Stimulated activated CD4-positive, alpha-beta T cell treated with anti-CD3 and anti-CD28 coated beads, Interleukin-2, amount 100 ng/mL, for 24 hours (primary cell): ENCODE results near the gene TESMIN.

ENCODE experiments used
- DNase-seq, 2 donors: peaks; one replicate each; pipeline ENCODE4 v3.0.0-alpha.2; 2020

TESMIN gene, protein sequence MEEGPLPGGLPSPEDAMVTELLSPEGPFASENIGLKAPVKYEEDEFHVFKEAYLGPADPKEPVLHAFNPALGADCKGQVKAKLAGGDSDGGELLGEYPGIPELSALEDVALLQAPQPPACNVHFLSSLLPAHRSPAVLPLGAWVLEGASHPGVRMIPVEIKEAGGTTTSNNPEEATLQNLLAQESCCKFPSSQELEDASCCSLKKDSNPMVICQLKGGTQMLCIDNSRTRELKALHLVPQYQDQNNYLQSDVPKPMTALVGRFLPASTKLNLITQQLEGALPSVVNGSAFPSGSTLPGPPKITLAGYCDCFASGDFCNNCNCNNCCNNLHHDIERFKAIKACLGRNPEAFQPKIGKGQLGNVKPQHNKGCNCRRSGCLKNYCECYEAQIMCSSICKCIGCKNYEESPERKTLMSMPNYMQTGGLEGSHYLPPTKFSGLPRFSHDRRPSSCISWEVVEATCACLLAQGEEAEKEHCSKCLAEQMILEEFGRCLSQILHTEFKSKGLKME

DNA sequence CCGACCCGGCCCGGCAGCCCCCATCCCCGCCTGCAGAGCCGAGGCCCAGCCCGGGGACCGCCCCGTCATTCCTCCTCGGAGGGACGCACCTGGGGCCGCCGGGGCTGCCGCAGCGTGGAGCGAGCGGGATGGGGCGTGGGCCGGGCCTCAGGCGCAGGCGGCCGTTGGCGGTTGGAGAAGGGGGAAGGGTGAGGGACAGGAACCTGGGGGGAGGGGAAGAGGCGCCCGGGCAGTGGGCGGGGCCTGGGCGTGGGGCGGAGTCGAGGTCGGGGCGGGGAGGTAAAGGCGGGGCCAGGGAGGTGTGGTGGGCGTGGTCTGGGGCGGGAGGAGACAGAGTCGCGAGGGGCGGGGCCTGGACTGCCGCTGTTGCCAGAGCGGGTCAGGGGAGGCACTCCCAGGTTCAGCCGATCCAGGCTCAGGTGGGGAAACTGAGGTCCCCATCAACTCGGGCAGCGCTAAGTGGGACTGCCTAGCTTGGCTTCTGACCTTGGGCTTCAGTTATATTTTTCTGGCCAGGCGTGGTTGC, at the start of gene TESMIN:
Gene TESMIN, minus strand, starts transcription at position 190 of the 526 bp plus-strand sequence. CDS start 860 bp downstream, outside the sequence.
- peak; percentile 93 to 95 for DNase-seq

DNA sequence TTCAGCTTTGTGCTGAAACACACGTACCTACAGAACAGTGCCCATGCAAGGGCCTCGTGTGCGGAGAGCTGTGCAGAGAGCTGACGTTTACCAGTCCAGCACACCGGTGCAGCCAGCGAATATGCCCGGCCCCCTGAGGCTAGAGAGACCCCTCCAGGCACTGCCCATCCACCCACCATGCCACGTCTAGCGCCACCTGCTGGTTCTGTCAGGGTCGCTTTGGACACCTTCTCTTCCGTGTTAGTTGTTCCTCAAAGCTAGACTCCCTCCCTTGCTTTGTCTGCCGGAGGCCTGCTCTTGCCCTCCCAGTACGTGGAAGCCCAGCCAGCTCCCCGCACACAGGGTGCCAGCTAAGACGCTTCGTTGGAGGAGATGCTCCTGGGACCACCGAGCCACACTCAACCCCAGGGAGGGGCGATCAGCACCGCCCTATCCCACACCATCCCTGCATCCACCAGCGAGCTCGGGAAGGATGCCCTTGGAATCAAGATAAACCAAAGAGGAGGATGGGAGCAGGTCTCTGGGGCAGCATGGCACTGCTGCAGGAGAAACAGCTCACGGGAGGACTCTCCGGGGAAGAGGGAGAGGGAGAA, 47.0 kb upstream of the TESMIN start:
- peak; percentile 60 for DNase-seq

DNA sequence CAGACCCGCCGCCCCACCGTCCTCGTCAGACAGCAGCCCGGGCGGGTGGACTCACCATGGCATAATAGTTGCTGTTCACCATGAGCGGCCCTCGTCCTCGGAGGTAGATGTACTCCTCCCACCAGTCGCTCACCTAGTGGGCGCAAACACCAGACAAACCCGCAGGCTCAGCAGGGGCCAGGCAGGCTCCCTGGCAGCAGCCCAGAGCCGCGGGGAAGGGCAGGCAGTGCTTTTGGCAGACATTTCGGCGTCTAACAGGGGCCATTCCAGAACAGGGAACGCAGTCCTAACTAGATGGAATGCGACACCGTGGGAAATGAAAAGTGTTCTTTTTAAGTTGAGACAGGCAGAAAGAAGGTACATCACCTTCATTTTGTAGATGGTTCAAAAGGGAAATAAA, 45.5 kb upstream of the TESMIN start:
- DNase-seq, result no peak

DNA sequence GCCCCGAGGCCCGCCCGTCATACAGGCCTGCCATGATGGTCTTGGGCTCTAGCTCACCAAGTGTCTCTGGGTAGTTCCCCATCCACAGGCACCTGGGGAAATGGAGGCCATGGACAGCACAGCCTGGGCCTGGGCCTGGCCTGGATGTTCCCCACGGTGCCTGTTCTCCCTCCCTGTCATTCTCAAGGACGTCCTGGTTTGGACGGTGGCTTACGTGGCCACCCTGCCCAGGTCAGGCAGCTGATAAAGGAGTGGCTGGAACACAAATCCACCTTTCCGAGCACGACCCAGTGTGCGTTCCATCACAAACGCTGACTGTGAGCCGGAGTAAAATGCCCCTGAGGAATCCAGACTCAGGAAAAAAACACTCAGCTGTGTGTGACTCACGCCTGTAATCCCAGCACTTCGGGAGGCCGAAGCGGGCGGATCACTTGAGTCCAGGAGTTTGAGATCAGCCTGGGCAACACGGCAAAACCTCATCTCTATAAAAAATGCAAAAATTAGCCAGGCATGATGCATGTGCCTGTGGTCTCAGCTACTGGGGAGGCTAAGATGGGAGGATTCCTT, 41.2 kb upstream of the TESMIN start:
- no peak for DNase-seq

DNA sequence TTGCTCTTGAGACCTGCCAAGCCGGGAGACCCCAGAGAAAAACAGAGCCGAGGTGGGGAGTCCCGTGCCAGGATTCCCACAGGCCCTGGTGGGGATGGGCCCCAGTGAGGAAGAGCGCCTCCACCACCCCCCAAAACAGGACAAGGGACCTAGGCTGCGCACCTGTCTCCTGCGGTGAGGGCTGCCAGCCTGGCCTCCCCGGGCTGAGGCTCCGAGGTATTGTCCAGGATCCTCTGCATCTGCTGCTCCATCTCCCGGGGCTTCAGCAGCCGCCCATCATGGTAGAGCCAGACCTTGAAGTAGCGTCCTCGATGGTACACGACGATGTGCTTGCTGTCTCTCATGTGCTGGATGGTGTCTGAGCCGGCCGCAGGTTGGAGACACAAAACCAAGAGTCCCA, 33.3 kb upstream of the TESMIN start:
- no peak for DNase-seq

DNA sequence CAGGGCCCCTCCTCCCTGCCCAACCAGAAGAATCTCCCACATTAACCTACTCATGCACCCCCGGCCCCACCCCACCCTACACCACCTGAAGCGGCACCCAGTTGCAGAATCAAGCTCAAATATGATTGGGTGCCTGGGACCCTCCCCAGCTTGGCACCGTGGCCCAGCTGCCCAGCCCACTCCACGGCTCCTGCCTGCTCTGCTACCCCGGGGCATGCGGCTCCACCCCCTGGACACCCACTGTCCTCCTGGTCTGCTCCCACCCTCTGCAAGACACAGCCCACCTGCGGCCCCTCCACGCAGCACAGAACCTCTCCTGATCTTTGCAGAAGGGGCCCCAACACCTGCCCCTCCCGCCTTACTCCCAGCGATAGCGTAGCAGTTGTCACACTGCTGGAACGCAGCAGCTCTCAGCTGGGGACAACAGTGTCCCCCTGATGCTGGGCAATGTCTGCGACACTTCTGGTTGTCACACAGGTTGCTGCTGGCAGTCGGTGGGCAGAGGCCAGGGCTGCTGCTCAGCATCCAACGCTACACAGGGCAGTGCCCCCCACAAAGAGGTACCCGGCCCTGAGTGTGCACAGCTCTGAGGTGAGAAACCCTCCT, 32.0 kb upstream of the TESMIN start:
- DNase-seq, result no peak

DNA sequence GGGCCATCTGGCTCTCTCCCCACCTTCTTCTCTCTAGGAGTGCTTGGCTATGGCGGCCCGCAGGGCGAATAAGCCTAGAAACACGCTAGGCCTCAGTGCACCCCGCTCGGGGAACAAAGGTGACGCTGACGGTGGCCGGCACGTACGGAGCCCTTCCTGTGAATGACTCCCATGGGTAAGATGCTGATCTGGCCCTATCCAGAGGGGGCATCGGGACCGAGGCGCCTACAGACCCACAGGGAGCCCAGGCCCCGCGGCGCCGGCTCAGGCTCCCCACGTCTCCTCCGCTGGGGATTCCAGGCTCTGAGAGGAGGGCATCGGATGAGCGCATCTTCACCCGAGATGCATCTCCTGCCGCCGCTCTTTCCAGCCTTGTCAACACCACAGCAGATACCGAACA, 31.4 kb upstream of the TESMIN start:
- DNase-seq, result no peak

DNA sequence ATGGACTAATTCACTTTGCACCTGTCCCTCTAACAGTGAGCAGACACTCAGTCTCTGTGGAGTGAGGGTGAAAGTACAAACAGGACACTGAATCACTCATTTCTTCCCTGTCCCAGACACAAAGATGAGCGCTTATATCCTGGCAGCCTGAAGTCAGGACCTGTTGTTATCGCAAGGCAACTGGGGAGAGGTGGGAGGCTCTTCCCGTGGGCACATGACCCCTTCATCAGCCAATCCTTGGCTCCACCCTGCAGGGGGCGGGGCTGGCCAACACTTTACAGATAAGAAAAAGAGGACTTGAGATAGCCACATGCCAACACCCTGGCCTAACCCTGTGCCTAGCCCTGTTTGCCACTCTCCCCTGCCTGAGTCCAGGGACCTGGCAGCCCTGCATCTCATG, 29.5 kb upstream of the TESMIN start:
- peak in 1 of 2 donors; percentile 9 for DNase-seq

DNA sequence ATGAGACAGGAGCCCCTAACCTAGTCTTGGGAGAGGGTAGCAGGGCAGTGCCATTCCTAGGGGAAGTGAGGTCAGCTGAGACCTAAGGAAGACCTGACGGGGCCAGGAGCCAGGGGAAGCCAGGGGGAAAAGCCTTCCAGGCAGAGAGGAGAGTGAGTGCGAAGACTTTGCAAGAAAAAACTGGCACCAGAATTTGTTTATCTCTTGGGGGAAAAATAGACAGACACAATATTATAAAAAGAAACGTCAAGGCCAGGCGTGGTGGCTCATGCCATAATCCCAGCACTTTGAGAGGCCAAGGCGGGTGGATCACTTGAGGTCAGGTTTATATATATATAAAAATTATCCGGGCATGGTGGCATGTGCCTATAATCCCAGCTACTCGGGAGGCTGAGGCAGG, 26.9 kb upstream of the TESMIN start:
- DNase-seq, result no peak

DNA sequence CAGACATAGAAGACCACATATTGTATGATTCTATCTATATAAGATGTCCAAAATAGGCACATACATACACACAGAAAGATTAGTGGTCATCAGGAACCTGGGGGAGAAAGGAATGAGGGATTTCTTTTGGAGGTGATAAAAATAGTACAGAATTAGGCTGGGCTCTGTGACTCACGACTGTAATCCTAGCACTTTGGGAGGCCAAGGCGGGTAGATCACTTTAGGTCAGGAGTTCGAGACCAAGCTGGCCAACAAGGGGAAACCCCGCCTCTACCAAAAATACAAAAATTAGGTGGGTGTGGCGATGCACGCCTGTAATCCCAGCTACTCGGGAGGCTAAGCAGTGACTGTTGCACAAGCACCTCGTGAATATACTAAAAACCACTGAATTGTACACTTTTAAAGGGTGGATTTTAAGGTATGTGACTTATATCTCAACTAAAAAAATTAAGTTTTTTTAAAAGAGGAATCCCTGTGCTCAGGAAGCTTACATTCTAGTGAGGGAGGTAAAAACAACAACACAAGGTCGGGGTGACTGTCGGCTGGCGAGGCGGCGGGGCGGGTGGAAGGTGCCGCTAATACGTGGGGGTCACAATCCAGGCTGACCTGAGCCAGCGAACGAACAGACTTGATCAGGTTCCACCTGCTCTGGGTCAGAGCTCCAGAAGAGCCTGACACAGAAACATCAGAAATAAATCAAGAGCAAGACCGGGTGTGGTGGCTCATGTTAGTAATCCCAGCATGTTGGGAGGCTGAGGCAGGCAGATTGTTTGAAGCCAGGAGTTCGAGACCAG, 25.3 kb upstream of the TESMIN start:
- DNase-seq, result no peak

DNA sequence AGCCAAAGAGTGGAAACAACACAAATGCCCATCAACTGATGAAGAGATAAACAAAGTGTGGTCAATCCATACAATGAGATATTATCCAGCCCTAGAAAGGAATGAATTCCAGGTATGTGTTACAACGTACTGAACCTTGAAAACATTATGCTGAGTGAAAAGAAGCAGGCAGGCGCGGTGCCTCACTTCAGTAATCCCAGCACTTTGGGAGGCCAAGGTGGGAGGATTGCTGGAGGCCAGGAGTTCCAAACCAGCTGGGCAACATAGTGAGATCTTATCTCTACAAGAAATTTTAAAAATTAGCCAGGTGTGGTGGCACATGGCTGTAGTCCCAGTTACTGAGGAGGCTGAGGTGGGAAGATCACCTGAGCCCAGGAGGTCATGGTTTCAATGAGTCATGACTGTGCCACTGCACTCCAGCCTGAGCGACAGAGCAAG, 24.6 kb upstream of the TESMIN start:
- DNase-seq, result no peak

DNA sequence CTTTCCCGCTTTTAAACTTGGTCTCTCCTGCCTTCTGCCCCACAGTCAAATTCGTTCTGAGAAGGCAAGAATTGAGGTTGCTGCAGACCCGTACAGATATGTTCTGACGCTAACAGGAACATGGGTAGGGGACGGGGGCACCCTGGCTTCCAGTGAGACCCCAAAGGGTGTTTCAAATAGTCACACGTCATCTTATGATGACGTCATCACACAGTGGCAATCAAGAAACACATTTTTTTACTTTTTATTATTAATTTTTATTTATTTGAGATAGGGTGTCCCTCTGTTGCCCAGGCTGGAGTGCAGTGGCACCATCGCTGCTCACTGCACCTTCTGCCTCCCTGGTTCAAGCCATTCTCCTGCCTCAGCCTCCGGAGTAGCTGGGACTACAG, 22.9 kb upstream of the TESMIN start:
- DNase-seq, result no peak

DNA sequence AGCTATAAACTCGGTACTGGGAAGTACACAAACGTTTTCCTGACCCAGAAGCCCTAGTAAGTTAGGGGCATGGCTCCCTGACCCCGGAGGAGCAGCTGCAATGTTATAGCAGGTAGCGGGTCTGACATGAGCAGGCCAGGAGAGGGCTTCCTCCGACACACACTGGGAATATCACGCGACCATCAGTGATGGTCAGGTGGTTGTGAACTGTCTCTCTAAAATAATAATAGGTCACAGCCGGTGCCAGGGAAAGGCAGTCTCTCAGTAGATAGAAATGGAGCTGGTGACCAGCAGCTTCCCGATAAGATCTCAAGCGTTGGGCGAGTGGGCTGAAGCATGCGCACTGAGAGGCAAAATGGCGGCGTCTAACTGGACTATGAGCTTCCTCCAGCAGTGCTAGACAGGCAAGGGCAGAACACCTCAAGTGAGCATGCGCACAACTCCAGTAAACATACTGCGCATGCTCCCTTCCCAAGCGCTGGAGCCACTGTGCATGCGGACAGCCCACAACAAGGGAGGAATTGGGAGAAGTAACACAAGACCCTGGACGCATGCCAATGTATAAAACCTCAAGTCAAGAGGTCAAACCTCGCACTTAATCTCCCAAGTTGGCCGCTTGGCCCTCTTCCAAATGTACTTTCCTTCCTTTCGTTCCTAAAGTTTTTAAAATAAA, 22.3 kb upstream of the TESMIN start:
- no peak for DNase-seq

DNA sequence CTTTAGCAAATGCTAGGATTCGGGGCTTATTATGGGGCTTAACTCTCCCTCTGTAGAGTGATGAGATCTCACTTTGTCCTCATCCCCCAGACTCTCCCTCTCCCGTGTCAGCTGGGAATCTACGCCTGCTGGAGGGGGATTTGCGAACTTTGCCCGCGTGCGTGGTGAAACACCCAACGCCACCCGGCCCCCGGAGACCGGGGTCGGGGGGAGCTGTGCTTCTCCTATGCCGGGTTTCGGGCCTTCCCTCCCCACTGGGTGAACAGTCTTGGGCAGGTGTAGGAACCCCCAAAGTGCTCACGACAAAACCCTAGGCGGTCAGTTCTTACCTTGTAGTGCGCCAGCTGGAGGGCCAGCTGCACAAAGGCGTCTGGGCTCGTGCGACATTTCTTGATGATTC, 21.6 kb upstream of the TESMIN start:
- DNase-seq, result no peak

DNA sequence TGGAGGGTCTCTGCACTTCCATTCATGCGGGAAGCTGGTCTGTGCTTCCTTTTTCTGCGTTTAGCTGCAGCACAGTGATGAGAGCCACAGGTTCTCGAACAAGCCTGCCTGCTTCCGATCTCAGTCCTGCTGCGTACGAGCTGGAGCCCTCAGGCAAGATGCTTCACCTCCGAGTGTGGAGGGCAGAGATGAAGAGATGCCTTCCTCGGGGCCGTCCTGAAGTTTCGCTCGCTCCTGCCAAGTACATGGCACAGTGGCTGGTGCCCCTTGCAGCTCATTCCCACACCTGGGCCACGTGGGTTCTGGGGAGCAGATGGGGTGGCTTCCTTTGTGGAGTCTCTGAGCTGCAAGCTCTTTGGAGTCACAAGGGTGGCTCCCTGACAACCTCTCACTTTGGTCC, 19.5 kb upstream of the TESMIN start:
- no peak for DNase-seq

DNA sequence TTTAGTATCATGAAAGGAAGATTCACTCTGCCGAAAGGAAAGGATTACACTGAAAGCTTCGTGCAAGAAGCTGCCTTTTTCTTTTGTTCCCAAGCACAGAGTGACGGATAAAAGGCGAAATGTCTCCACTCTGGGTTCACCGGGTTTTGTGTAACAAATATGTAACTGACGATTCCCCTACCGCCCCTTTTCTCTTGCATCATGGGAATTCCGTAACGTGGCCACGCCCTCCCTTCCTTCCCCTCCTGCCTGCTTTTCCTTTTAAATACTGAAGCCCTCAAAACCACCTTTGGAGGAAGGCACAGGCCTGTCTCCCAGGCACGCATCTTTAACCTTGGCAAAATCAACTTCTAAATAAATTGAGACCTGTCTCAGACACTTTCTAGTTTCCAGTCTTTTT, 16.4 kb upstream of the TESMIN start:
- no peak for DNase-seq

DNA sequence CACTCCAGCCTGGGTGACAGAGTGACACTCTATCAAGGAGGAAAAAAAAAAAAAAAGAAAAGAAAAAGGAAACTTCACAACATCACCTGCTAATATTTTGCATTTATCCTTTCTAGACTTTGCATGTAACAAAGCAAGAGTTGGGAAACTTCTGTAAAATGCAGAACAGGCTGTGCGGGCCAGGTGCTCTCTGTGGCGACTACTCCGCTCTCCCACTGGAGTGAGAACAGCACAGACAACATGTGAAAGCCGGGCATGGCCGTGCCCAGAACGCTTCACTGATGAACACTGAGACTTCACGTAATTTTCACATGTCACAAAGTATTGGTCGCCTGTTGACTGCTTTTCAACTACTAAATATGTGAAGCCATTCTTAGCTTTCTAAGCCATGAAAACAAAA, 15.5 kb upstream of the TESMIN start:
- DNase-seq, result no peak

DNA sequence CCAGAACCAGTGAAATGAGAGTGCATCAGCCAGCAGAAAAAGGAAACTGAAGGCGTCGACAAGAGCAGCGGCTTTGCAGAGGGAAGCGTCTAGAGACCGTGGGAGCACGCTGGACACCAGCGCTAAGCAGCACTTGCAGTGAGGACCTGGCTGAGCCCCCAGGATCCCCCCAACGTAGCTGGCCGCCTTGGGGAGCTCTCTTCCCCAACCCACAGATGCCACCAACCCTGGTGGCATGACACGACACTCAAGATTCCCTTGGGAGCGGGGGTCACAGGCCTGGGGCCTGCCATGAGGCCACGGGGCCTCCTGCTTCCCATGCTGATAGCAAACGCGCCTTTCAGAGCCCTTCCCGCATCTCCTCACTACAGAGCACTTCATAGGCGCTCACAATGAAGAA, 13.4 kb upstream of the TESMIN start:
- DNase-seq, result no peak

DNA sequence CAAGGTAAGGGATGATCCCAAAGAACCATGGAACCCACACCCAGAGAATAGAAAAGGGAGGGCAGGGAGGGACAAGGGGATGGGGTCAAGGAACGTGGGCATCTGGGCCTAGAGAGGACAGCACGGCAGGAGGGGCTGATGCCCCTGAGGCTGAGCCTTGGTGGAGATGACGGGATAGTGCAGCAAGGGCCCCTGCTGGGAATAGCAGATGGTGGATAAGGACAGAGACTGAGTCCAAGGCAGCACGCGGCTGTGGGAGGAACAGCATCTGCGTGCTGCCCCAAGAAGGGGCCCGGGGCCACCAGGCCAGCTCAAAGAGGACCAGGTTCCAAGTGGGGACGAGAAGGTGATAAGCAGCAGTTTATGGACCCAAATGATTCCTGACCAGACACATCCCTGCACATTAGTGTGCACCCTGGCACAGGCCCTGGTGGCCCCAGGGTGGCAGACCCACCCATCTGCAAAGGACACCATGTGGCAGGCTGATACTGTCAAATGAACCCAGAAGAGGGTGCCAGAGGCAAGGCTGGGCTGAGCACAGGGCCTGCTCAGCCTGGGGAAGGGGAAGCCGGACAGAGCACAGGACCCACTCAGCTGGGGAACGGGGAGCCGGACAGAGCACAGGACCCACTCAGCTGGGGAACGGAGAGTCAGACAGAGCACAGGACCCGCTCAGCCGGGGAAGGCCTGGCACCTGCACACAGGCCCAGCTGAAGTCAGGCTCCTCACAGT, 12.8 kb upstream of the TESMIN start:
- no peak for DNase-seq

DNA sequence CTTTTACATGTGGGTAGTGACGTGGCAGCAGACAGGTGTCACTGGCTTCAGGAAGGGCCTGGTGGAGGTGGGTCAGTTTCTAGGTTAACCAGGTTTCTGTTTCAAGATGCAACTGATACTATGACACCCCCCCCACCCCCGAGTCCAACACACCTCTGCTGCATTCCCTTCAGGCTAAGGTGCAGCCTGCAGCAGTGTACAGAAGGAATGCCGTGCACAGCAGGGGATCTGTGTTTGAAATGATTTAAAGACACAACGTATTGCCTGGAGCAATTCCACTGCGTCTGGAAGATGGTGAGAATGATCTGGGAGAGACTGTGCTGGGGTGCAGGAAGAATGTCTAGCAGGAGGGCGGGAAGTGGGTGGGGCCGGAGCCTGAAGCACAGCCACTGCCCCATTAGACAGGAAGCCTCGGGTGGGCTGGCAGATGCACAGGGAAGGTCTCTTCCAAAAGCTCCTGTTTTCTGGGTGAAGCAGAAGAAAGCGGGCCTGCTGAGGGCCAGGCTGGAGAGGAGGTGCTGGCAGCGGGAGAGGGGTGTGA, 11.9 kb upstream of the TESMIN start:
- DNase-seq, result no peak

DNA sequence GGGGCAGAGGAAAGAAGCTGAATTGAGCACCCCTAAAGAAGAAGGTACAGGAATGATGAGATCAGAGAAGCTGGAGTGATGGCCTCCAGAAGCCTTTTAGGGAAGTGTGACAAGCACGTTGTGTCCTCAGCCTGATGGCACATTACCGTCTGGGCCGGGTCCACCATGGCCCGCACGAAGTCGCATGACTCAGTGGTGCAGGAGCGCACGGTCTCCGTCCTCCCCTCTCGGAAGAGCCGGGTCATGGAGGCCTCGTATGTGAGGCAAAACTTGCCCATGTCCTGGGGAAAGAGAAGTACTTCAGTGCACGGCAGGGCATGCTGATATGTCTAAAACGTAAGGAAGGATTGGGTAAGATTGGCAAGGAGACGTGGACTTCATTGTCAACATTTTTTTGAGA, 11.2 kb upstream of the TESMIN start:
- DNase-seq, result no peak
